ENCODE data around the gene TUBB6. TPM values are rescaled to one million over a fixed set of nuclear protein-coding genes. Genes with fewer than 3 reads are reported as not detected.

TUBB6 gene
- total and polyA plus RNA-seq, 2 donors (not counting 1 experiment from before 2014, with no cell fraction given), result 30.4 to 58.7 TPM

GRCh38 chr18:12334366-12334808, 26.3 kb downstream of the TUBB6 start:
- no peaks in the 10 kb centered on the region for H3K27me3 ChIP-seq (replicated peaks in 1 of 4; ENCODE audit: control extremely low read depth in 1 of 4, control insufficient read depth in 3 of 4, insufficient read depth in 4 of 4, low read length in 3 of 4)
- H3K9me3 Mint-ChIP-seq (ENCODE audit: insufficient read depth), result no peaks in the 10 kb centered on the region
- no peak overlapping the region for H3K27ac Mint-ChIP-seq
- WGBS (ENCODE audit: insufficient coverage), result 100% methylated on average over 2 of the region's 2 CpGs
- H3K79me2 ChIP-seq (ENCODE audit: control insufficient read depth, insufficient read depth, low read length), result peaks cover 3% of the 10 kb centered on the region
- no peaks in the 10 kb centered on the region for H3K4me1 Mint-ChIP-seq
- no peak overlapping the region for H2AFZ ChIP-seq (ENCODE audit: insufficient read depth, low read depth, low read length, poor library complexity, severe bottlenecking)
- H3K9ac ChIP-seq (ENCODE audit: low read length), result no peak overlapping the region
- ATAC-seq (ENCODE audit: low read depth) (no peak), DNase-seq (no peak)
- POLR2A ChIA-PET, result no interaction called here
- intact Hi-C loops (cut with micrococcal nuclease), result no loop called here
- H3K9me3 ChIP-seq (ENCODE audit: control extremely low read depth in 1 of 3, control insufficient read depth in 2 of 3, insufficient read depth in 1 of 3, low read length in 2 of 3), result no peaks in the 10 kb centered on the region
- H3K27me3 Mint-ChIP-seq, result no peaks in the 10 kb centered on the region
- CTCF ChIA-PET, result interaction anchor here (0.7 kb wide), 1 partner anchor 10 kb away, joined by 3 read pairs; no protein-coding TSS in a partner anchor
- H3K4me2 ChIP-seq (replicated peaks; ENCODE audit: low read depth, low read length, poor library complexity, severe bottlenecking), result no peak overlapping the region
- TF ChIP-seq CTCF (IDR thresholded peaks at IDR 0.05) (no peak), EZH2 (IDR thresholded peaks at IDR 0.05; ENCODE audit: borderline replicate concordance, insufficient read depth, low read depth, low read length, poor library complexity, severe bottlenecking) (no peak)
- no peaks in the 10 kb centered on the region for H4K20me1 ChIP-seq (ENCODE audit: control insufficient read depth, insufficient read depth, low read length, poor library complexity, severe bottlenecking)
- no peaks in the 10 kb centered on the region for H3K4me1 ChIP-seq (ENCODE audit: control insufficient read depth in 2 of 2, insufficient read depth in 2 of 2, low read length in 2 of 2)
- no peak overlapping the region for H3K4me3 Mint-ChIP-seq
- peaks cover 3 to 34% of the 10 kb centered on the region in 2 experiments for H3K36me3 ChIP-seq (replicated peaks in 1 of 2; ENCODE audit: control extremely low read depth in 1 of 2, control insufficient read depth in 1 of 2, extremely low read depth in 1 of 2, insufficient read depth in 2 of 2, low read length in 1 of 2)
- no peak overlapping the region for H3K4me3 ChIP-seq (ENCODE audit: control extremely low read depth in 1 of 5, extremely low read depth in 1 of 5, insufficient read depth in 1 of 5, low read depth in 2 of 5, low read length in 4 of 5)
- no peak overlapping the region for H3K27ac ChIP-seq (ENCODE audit: low read length in 2 of 2)

GRCh38 chr18:12334863-12335262, 26.8 kb downstream of the TUBB6 start:
- H3K9ac ChIP-seq (ENCODE audit: low read length), result no peak overlapping the region
- ChIA-PET CTCF (interaction anchor here (0.7 kb wide), 1 partner anchor 10 kb away, joined by 3 read pairs; no protein-coding TSS in a partner anchor), POLR2A (no interaction called here)
- H3K4me1 Mint-ChIP-seq, result no peaks in the 10 kb centered on the region
- no peak overlapping the region for H2AFZ ChIP-seq (ENCODE audit: insufficient read depth, low read depth, low read length, poor library complexity, severe bottlenecking)
- H3K27ac Mint-ChIP-seq, result no peak overlapping the region
- H3K4me3 ChIP-seq (ENCODE audit: control extremely low read depth in 1 of 5, extremely low read depth in 1 of 5, insufficient read depth in 1 of 5, low read depth in 2 of 5, low read length in 4 of 5), result no peak overlapping the region
- no peaks in the 10 kb centered on the region for H3K9me3 ChIP-seq (ENCODE audit: control extremely low read depth in 1 of 3, control insufficient read depth in 2 of 3, insufficient read depth in 1 of 3, low read length in 2 of 3)
- ATAC-seq (ENCODE audit: low read depth), result no peak
- no peaks in the 10 kb centered on the region for H3K4me1 ChIP-seq (ENCODE audit: control insufficient read depth in 2 of 2, insufficient read depth in 2 of 2, low read length in 2 of 2)
- WGBS (ENCODE audit: insufficient coverage), result 100% methylated on average over 1 of the region's 2 CpGs
- H3K4me3 Mint-ChIP-seq, result no peak overlapping the region
- peaks cover 3% of the 10 kb centered on the region for H3K79me2 ChIP-seq (ENCODE audit: control insufficient read depth, insufficient read depth, low read length)
- H3K27me3 ChIP-seq (replicated peaks in 1 of 4; ENCODE audit: control extremely low read depth in 1 of 4, control insufficient read depth in 3 of 4, insufficient read depth in 4 of 4, low read length in 3 of 4), result no peaks in the 10 kb centered on the region
- H3K27ac ChIP-seq (ENCODE audit: low read length in 2 of 2), result no peak overlapping the region
- TF ChIP-seq EZH2 (IDR thresholded peaks at IDR 0.05; ENCODE audit: borderline replicate concordance, insufficient read depth, low read depth, low read length, poor library complexity, severe bottlenecking), result no peak
- no peak for TF ChIP-seq CTCF (IDR thresholded peaks at IDR 0.05)
- H4K20me1 ChIP-seq (ENCODE audit: control insufficient read depth, insufficient read depth, low read length, poor library complexity, severe bottlenecking), result no peaks in the 10 kb centered on the region
- no peaks in the 10 kb centered on the region for H3K27me3 Mint-ChIP-seq
- no peaks in the 10 kb centered on the region for H3K9me3 Mint-ChIP-seq (ENCODE audit: insufficient read depth)
- peaks cover 3 to 31% of the 10 kb centered on the region in 2 experiments for H3K36me3 ChIP-seq (replicated peaks in 1 of 2; ENCODE audit: control extremely low read depth in 1 of 2, control insufficient read depth in 1 of 2, extremely low read depth in 1 of 2, insufficient read depth in 2 of 2, low read length in 1 of 2)
- intact Hi-C loops (cut with micrococcal nuclease), result no loop called here
- H3K4me2 ChIP-seq (replicated peaks; ENCODE audit: low read depth, low read length, poor library complexity, severe bottlenecking), result no peak overlapping the region
- no peak for DNase-seq
